GM18511 (cell line): Measurements from ENCODE around the gene RNF135.
"Not testable (repeated sequence)": the region's sequence is repeated elsewhere in the genome, so short reads cannot be mapped to it uniquely, and the experiment has no call there.

Experiments
- ATAC-seq: cut with Tn5 transposase; IDR thresholded peaks from one replicate; pipeline ENCODE4 v1.9.1; 2021; ENCODE audit warnings: mild to moderate bottlenecking, moderate library complexity; ENCODE audit not compliant: unreplicated experiment

Gene RNF135

DNA sequence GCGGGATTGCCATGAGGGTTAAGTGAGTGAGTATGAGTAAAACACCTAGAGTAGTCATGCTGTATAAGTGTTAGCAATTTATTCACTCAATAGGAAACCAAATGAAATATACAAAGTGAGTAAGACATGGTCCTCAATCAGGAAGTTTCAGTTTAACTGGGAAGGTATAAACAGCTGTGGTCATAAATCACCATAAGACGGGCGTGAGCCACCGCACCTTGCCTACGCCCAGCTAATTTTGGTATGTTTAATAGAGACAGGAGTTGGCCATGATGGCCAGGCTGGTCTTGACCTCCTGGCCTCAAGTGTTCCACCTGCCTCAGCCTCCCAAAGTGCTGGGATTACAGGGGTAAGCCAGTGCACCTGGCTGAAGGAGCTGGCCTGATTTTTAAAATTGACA, 27.0 kb downstream of the RNF135 start:
- no peak for ATAC-seq

- no peak for ATAC-seq
These were observed 31.2 kb downstream of the RNF135 start for GRCh38 chr17:31002047-31002446.

DNA sequence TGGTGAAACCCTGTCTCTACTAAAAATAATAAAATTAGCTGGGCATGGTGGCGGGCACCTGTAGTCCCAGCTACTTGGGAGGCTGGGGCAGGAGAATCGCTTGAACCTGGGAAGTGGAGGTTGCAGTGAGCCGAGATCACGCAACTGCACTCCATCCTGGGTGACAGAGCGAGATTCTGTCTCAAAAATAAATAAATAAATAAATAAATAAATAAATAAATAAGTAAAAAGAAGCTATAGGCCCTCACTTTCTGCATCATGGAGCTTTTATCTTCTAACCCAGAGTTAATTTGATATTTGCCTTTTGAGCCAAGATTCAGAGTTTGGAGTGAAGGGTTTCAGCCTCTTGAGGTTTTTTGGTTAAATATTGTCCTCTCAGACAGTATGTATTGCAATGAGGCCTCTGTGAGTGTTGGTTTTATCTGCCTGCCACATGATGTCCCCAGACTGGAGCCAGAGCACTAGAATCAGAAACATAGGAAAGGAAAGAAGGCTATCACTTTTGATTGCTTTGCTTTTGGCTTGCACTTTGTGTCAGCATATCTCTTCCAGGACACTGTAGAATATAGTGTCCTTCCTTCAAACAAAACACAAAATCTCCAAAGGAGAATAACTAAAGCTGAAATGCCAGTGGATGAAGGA, 32.5 kb downstream of the RNF135 start:
- no peak for ATAC-seq

- no peak for ATAC-seq
These were observed 33.3 kb downstream of the RNF135 start for GRCh38 chr17:31004160-31004559.

DNA sequence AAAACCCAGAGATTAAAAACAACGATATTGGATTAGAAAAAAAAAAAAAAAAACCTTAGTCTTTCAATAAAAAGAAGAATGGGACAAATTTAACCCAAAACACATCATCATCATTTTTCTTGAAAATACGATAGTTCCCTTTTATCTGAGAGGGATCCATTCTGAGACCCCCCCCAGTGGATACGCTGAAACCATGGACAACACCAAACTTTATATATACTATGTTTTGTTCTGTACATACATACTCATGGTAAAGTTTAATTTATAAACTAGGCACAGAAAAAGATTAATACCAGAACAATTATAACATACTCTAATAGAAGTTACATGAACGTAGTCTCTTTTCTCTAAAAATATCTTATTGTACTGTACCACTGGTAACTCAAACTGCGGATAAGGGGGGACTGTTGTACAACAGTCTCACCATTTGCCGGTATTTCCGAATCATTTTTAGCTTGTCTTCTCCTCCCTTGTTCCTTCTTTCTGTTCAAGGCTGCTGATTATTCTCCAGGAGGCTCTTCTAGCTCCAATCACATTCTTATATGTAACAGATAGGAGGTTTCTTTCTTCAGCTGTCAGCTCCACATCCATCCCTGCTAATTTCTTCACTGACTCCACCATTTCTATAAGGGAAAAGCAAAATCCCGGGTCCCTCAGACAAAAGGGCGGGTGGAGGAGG, 37.0 kb downstream of the RNF135 start:
- ATAC-seq, result no peak

DNA sequence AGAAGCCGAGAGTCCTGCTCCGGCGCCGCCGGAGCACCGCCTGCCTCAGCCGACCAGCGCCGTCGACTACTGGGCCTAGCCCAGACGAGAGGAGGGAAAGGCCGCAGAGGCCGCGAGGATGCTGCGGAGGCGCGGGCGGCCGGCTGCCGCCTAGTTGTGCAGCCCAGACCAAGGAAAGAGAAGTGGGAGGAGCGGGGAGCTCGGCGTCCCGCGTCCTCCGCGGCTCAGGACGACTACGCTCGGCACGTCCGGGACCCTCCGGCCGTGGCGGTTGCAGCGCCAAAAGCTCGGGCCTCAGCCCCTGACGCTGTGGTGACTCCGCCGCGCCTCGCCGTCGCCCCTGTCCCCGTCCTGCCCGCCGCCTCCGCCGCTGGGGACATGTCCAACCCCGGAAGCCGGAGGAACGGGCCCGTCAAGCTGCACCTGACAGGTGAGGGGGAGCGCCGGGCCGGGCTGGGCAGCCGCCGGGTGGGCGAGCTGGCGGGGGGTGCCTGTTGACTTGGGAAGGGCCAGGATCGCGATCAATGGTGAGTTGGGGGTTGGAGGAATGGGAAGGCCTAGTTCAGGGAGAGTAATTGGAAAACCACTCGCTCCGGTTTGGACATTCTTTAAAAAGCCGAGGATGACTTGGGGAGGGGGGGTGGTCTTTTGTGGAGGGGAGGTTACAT, 37.7 kb downstream of the RNF135 start:
- no peak for ATAC-seq

DNA sequence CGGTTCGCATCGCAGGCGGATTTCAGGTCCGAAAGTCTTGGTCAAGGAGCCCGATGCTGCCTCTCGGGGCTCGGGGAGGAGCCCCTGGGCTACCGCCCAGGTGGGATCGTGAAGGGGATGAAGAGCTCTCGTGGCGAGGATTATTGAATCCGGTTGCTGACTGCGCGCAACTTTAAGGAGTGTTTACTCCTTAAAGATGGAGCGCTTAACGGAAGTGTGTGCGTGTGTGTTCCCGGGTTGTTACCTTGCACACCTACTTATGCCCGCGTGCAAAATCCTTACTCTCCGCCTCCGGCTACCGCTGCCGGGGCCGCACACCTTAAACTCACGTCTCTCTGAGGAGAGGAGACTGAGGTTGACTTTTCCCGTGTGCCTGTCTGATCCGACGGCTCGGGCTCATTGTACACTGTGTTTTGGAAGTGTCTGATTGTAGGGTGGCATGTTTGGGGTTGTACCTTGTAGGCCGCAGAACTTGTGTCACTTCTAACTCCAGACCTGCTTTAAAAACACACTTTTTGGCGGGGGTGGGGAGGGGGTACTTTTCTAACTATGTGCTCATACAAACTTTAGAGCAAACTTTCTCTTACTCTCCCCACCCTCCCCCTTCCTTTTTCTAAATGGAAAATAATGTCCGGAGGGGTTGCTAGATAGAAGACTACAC, 38.3 kb downstream of the RNF135 start:
- ATAC-seq, result not testable (repeated sequence)

DNA sequence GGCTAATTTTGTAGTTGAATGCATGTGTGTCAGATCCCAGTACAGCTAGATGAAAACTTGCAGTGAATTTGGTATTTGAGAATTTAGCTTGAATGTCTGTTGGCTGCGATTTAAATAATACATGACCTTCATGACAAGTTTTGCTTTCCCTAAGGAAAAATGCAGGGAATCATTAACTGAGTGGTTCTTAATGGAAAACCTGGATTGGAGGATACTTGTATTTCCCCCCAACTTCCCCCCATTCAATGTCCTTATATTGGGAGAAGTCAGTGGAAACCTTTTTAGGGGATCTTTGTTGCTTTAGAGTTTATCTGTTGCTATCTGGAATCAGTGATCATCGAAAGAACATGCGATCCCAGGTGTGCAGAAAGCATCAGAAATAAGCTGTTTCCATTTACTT, 39.2 kb downstream of the RNF135 start:
- not testable (repeated sequence) for ATAC-seq

- ATAC-seq, result no peak
These were observed 43.0 kb downstream of the RNF135 start for GRCh38 chr17:31013844-31014243.

DNA sequence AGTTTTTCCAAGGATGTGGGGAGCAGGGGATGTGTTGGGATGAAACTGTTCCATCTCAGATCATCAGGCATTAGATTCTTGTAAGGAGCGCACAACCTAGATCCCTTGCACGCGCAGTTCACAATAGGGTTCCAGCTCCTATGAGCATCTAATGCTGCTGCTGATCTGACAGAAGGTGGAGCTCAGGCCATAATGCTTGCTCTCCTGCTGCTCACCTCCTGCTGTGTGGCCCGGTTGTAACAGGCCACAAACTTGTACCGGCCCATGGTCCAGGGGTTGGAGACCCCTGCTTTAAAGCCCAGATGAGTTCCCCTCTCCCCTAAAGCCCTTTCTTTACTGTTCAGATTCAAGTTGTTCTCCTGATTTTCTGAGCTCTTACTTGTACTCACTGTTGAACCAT, 44.8 kb downstream of the RNF135 start:
- no peak for ATAC-seq

- ATAC-seq, result no peak
These were observed 48.2 kb downstream of the RNF135 start for GRCh38 chr17:31019004-31019403.

DNA sequence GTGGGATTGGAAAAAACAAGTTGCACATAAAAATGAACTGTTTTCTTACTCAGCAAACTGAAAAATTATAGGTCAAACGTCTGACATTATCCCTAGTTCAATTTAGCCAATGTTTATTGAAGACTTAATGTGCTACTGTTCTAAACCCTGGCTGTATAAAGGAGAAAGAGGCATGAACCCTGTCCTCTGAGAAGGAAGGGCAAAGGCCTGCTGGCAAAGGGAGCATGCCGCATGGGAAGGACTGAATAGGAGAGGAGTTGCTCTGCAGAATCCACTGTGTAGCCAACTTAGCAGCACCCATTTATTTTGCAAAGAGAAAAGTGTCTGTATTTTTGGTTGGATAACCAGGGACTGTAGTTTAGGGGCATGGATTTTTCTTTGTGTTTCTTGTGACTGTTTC, 52.3 kb downstream of the RNF135 start:
- not testable (repeated sequence) for ATAC-seq

- ATAC-seq, result no peak
These were observed 61.0 kb downstream of the RNF135 start for GRCh38 chr17:31031841-31032240.

GRCh38 chr17:31035611-31036010, 64.8 kb downstream of the RNF135 start:
- ATAC-seq, result not testable (repeated sequence)

- ATAC-seq, result not testable (repeated sequence)
These were observed 70.0 kb downstream of the RNF135 start for GRCh38 chr17:31040837-31041236.

DNA sequence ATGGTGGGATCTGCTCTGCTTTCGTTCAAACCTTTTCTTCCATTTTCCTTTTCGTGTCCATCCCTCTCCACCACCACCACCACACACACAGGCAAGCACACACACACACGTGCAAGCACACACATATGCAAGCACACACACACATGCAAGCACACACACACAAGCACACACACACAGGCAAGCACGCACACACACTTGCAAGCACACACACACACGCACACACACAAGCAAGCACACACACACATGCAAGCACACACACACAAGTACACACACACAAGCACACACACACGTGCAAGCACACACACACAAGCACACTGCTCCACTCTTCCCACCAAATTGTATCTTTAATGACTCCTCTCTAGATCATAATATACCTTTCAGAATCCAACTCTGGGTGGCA, 71.5 kb downstream of the RNF135 start:
- not testable (repeated sequence) for ATAC-seq

- ATAC-seq, result not testable (repeated sequence)
These were observed 76.1 kb downstream of the RNF135 start for GRCh38 chr17:31046856-31047425.

GRCh38 chr17:31048142-31048541, 77.3 kb downstream of the RNF135 start:
- ATAC-seq, result no peak

- ATAC-seq, result no peak
These were observed 77.9 kb downstream of the RNF135 start for GRCh38 chr17:31048780-31049179.
